HEK293T (cell line): ENCODE results near the gene RNF183.

Experiments used
- ARNT ChIP-seq: fragments of 450-650 bp; IDR thresholded peaks from 2 replicates; pipeline ENCODE4 v1.6.1; 2017; ENCODE audit warnings: mild to moderate bottlenecking
- BHLHE40 ChIP-seq: fragments of 450-650 bp; IDR thresholded peaks from 2 replicates; pipeline ENCODE4 v1.6.1; 2016; ENCODE audit warnings: mild to moderate bottlenecking, moderate library complexity, borderline replicate concordance
- CTBP1 ChIP-seq: fragments of 450-650 bp; IDR thresholded peaks from 2 replicates; pipeline ENCODE4 v1.6.1; 2016; ENCODE audit warnings: borderline replicate concordance
- ELF4 ChIP-seq: fragments of 450-650 bp; IDR thresholded peaks from 2 replicates; pipeline ENCODE4 v1.6.1; 2017; ENCODE audit warnings: antibody characterized with exemption
- FOXA1 ChIP-seq: fragments of 450-650 bp; IDR thresholded peaks from 2 replicates; pipeline ENCODE4 v1.6.1; 2016; ENCODE audit warnings: mild to moderate bottlenecking
- FOXK2 ChIP-seq: fragments of 450-650 bp; IDR thresholded peaks from 2 replicates; pipeline ENCODE4 v1.6.1; 2016; ENCODE audit warnings: mild to moderate bottlenecking
- FOXM1 ChIP-seq: fragments of 450-650 bp; IDR thresholded peaks from 2 replicates; pipeline ENCODE4 v1.6.1; 2017; ENCODE audit warnings: mild to moderate bottlenecking, borderline replicate concordance
- L3MBTL2 ChIP-seq: fragments of 450-650 bp; conservative IDR thresholded peaks from 2 replicates; pipeline ENCODE4 v1.6.1; 2016; ENCODE audit warnings: mild to moderate bottlenecking
- NFRKB ChIP-seq: fragments of 450-650 bp; IDR thresholded peaks from 2 replicates; pipeline ENCODE4 v1.6.1; 2016; ENCODE audit warnings: mild to moderate bottlenecking, moderate library complexity
- SP1 ChIP-seq: fragments of 450-650 bp; IDR thresholded peaks from 2 replicates; pipeline ENCODE4 v1.6.1; 2017
- SUZ12 ChIP-seq: fragments of 450-650 bp; IDR thresholded peaks from 2 replicates; pipeline ENCODE4 v1.6.1; 2016; ENCODE audit warnings: mild to moderate bottlenecking
- TARDBP ChIP-seq: fragments of 450-650 bp; IDR thresholded peaks from 2 replicates; pipeline ENCODE4 v1.6.1; 2016
- ZNF384 ChIP-seq: fragments of 450-650 bp; IDR thresholded peaks from 2 replicates; pipeline ENCODE4 v1.6.1; 2016
- TF ChIP-seq, protein P1 (sequence below): fragments of 450-650 bp; IDR thresholded peaks from 2 replicates; pipeline ENCODE4 v1.6.1; 2016

- TF ChIP-seq TARDBP (no peak), FOXK2 (no peak), ARNT (no peak), SP1 (no peak), SUZ12 (no peak), ZNF384 (no peak), FOXM1 (no peak), ELF4 (no peak), BHLHE40 (no peak), CTBP1 (no peak), NFRKB (no peak), FOXA1 (no peak), L3MBTL2 (no peak)
- TF ChIP-seq, protein P1, sequence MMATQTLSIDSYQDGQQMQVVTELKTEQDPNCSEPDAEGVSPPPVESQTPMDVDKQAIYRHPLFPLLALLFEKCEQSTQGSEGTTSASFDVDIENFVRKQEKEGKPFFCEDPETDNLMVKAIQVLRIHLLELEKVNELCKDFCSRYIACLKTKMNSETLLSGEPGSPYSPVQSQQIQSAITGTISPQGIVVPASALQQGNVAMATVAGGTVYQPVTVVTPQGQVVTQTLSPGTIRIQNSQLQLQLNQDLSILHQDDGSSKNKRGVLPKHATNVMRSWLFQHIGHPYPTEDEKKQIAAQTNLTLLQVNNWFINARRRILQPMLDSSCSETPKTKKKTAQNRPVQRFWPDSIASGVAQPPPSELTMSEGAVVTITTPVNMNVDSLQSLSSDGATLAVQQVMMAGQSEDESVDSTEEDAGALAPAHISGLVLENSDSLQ = no peak
These were observed 55.5 kb downstream of the RNF183 start for GRCh38 chr9:113247640-113248039.
